Upper lobe of left lung (tissue), 4 donors: ENCODE measurements around the gene PPP1R18.

Experiments
- CTCF ChIP-seq, 6 experiments: fragments of 450-650 bp in 4 of 6; fragments of 200-600 bp in 2 of 6; sonication (generic) in 2 of 6; IDR thresholded peaks; one replicate each; pipeline ENCODE4 v1.5.1; 2016 to 2019; ENCODE audit warnings: antibody characterized with exemption in 6 of 6
- POLR2A ChIP-seq, 4 donors: fragments of 450-650 bp; IDR thresholded peaks; one replicate each; pipeline ENCODE4 v1.5.1; 2016 to 2017; ENCODE audit warnings: antibody characterized with exemption in 4 of 4, mild to moderate bottlenecking in 2 of 4
- POLR2AphosphoS5 ChIP-seq, 2 donors: sonication (generic); formaldehyde crosslinking; IDR thresholded peaks; one replicate each; pipeline ENCODE4 v1.5.1; 2017; ENCODE audit warnings: antibody characterized with exemption in 2 of 2

- no peak for TF ChIP-seq POLR2A (IDR thresholded peaks at IDR 0.05)
- no peak for TF ChIP-seq CTCF (IDR thresholded peaks at IDR 0.05)
- no peak for TF ChIP-seq POLR2AphosphoS5 (IDR thresholded peaks at IDR 0.05)
Measured at GRCh38 chr6:30700340-30700739, 13.9 kb upstream of the PPP1R18 start.
